Endothelial cell of umbilical vein (primary cell): ENCODE data around the gene UGCG. TPM values are rescaled to one million over a fixed set of nuclear protein-coding genes. Genes with fewer than 3 reads are reported as not detected.

ENCODE experiments used
- BruUV-seq: library from RNA; stranded (reverse); fragments of 400-500 nt; replicated peaks from 2 replicates; lab custom pipeline; 2021; lab: Mats Ljungman, UMichigan
- CTCF ChIA-PET: fragments of 300-600, 350-600 bp; sonication (Branson Sonifier 250); formaldehyde crosslinking; loops from one replicate; lab custom pipeline; 2021; ENCODE audit warnings: antibody characterized with exemption, inconsistent platforms; lab: Charles Lee
- POLR2A ChIA-PET: fragments of 300-600, 350-600 bp; sonication (Branson Sonifier 250); formaldehyde crosslinking; loops from one replicate; lab custom pipeline; 2021; ENCODE audit warnings: antibody characterized with exemption, inconsistent platforms; lab: Charles Lee
- DNase-seq: peaks from one replicate; pipeline ENCODE4 v3.0.0-alpha.2; 2011; ENCODE audit warnings: low read depth, low spot score
- FAIRE-seq: peaks from 2 replicates; lab custom pipeline; 2011; peaks lifted over from hg19 to GRCh38; lab: Jason Lieb, UNC
- H2AFZ ChIP-seq: 2 replicates; pipeline ENCODE4 v1.6.0; 2012; ENCODE audit warnings: low read depth, low read length, control low read depth, inconsistent platforms
- H3K27ac ChIP-seq: 2 replicates; pipeline ENCODE4 v1.5.1; 2011; ENCODE audit warnings: low read depth, mild to moderate bottlenecking, control low read depth, low read length, moderate library complexity; ENCODE audit not compliant: insufficient read depth
- H3K27me3 ChIP-seq, 2 experiments: 2 replicates each; pipeline versions ENCODE4 v1.6.0 to v1.6.1; 2011; ENCODE audit warnings: low read length in 2 of 2, mixed read lengths in 1 of 2; ENCODE audit not compliant: control insufficient read depth in 2 of 2, insufficient read depth in 2 of 2
- H3K36me3 ChIP-seq, 2 experiments: 2 replicates in 1 of 2; 3 replicates in 1 of 2; pipeline ENCODE4 v1.5.1; 2011; ENCODE audit warnings: low read length in 2 of 2, mild to moderate bottlenecking in 1 of 2, moderate library complexity in 1 of 2; ENCODE audit not compliant: control insufficient read depth in 2 of 2, insufficient read depth in 2 of 2; ENCODE audit errors: extremely low read depth in 1 of 2
- H3K4me1 ChIP-seq: 3 replicates; pipeline ENCODE4 v1.5.1; 2011; ENCODE audit warnings: mild to moderate bottlenecking, low read length; ENCODE audit not compliant: control insufficient read depth, insufficient read depth; ENCODE audit errors: extremely low read depth
- H3K4me2 ChIP-seq: 2 replicates; pipeline ENCODE4 v1.6.1; 2011; ENCODE audit warnings: low read length, control low read depth, mixed read lengths; ENCODE audit not compliant: insufficient read depth
- H3K4me3 ChIP-seq, 3 experiments: fragments of 200-600 bp in 1 of 3; sonication (generic), shearing (Covaris generic) in 1 of 3; replicated peaks in 1 of 3; 2 replicates each; pipeline ENCODE4 v1.5.1; 2011 to 2016; ENCODE audit warnings: control low read depth in 3 of 3, low read length in 3 of 3, mild to moderate bottlenecking in 2 of 3, inconsistent platforms in 1 of 3, low read depth in 1 of 3, moderate library complexity in 1 of 3; ENCODE audit not compliant: insufficient read depth in 1 of 3
- H3K79me2 ChIP-seq: 2 replicates; pipeline ENCODE4 v1.6.0; 2012; ENCODE audit warnings: low read length, inconsistent platforms; ENCODE audit not compliant: control insufficient read depth, insufficient read depth
- H3K9ac ChIP-seq: replicated peaks from 2 replicates; pipeline ENCODE3; 2011; ENCODE audit warnings: low read length, control low read depth; ENCODE audit not compliant: insufficient read depth; ENCODE audit errors: extremely low read depth
- H3K9me1 ChIP-seq: replicated peaks from 3 replicates; pipeline ENCODE4 v1.6.0; 2011; ENCODE audit warnings: mild to moderate bottlenecking, low read length; ENCODE audit not compliant: control insufficient read depth, insufficient read depth; ENCODE audit errors: extremely low read depth
- H3K9me3 ChIP-seq: replicated peaks from 2 replicates; pipeline ENCODE4 v1.5.1; 2012; ENCODE audit warnings: low read length, inconsistent platforms; ENCODE audit not compliant: control insufficient read depth, insufficient read depth
- H4K20me1 ChIP-seq: replicated peaks from 2 replicates; pipeline ENCODE3; 2011; ENCODE audit warnings: mild to moderate bottlenecking, low read length; ENCODE audit not compliant: control insufficient read depth, insufficient read depth; ENCODE audit errors: extremely low read depth
- EZH2 ChIP-seq: IDR thresholded peaks from 2 replicates; pipeline ENCODE4 v1.6.1; 2012; ENCODE audit warnings: borderline replicate concordance, low read depth, mild to moderate bottlenecking, moderate library complexity, low read length, inconsistent platforms; ENCODE audit not compliant: severe bottlenecking
- FOS ChIP-seq: IDR thresholded peaks from 2 replicates; pipeline ENCODE4 v1.6.1; 2011; ENCODE audit warnings: mild to moderate bottlenecking, low read length, moderate library complexity, borderline replicate concordance; ENCODE audit not compliant: insufficient read depth
- GATA2 ChIP-seq: IDR thresholded peaks from 2 replicates; pipeline ENCODE4 v1.7.0; 2011; ENCODE audit warnings: low read depth, mild to moderate bottlenecking, moderate library complexity, mixed read lengths, low read length; ENCODE audit not compliant: insufficient read length, insufficient read depth
- JUN ChIP-seq: IDR thresholded peaks from 2 replicates; pipeline ENCODE4 v1.6.1; 2011; ENCODE audit warnings: borderline replicate concordance, low read depth; ENCODE audit not compliant: insufficient read length, insufficient read depth
- MAX ChIP-seq: IDR thresholded peaks from 2 replicates; pipeline ENCODE4 v1.6.1; 2011; ENCODE audit not compliant: insufficient read depth, insufficient read length
- MYC ChIP-seq: IDR thresholded peaks from one replicate; pipeline ENCODE4 v1.6.1; 2011; ENCODE audit warnings: mild to moderate bottlenecking, low read depth, low read length
- POLR2A ChIP-seq: IDR thresholded peaks from 2 replicates; pipeline ENCODE4 v1.6.1; 2012; ENCODE audit warnings: low read depth, mild to moderate bottlenecking, control low read depth, low read length
- POLR2AphosphoS5 ChIP-seq: IDR thresholded peaks from 2 replicates; pipeline ENCODE4 v1.6.1; 2012; ENCODE audit warnings: low read depth, mild to moderate bottlenecking, control low read depth, low read length, moderate library complexity; ENCODE audit not compliant: insufficient read depth
- dilution Hi-C: fragments of 300-500 bp; cut with MboI; formaldehyde crosslinking; loops from one replicate; pipeline ENCODE4 v1.15.0; 2019; ENCODE audit warnings: low sequenced_read_pairs; ENCODE audit not compliant: extremely low pct_ligation_motif_present
- intact Hi-C: fragments of 100-400 bp; cut with micrococcal nuclease; formaldehyde crosslinking; loops from one replicate; pipeline ENCODE4 v1.10.0; 2022
- polyA plus RNA-seq, 4 experiments: library from polyadenylated mRNA; depleted of rRNA in 3 of 4; stranded (reverse) in 3 of 4; unstranded in 1 of 4; fragments of >200 nt; gene quantifications; 2 replicates each; pipeline versions ENCODE4 v1.2.1 to v1.2.3, GENCODE V29; 2011 to 2012; ENCODE audit warnings: missing spikeins in 1 of 4
- total RNA-seq: library from RNA; stranded (reverse); gene quantifications from 2 replicates; pipeline ENCODE4 v1.2.3, GENCODE V29; 2021
- TF ChIP-seq, protein P1 (sequence below), 2 donors: IDR thresholded peaks; 1 replicate in 1 of 2; 2 replicates in 1 of 2; pipeline ENCODE4 v1.5.1; 2011; ENCODE audit warnings: low read length in 2 of 2, mild to moderate bottlenecking in 2 of 2, moderate library complexity in 2 of 2, control low read depth in 1 of 2, inconsistent platforms in 1 of 2, low read depth in 1 of 2; ENCODE audit not compliant: insufficient read depth in 1 of 2; ENCODE audit errors: extremely low read depth in 1 of 2

Gene UGCG
- total and polyA plus RNA-seq, 2 donors (not counting 3 experiments of a cell fraction or from before 2014, with no cell fraction given), result 28.5 to 38.5 TPM

DNA sequence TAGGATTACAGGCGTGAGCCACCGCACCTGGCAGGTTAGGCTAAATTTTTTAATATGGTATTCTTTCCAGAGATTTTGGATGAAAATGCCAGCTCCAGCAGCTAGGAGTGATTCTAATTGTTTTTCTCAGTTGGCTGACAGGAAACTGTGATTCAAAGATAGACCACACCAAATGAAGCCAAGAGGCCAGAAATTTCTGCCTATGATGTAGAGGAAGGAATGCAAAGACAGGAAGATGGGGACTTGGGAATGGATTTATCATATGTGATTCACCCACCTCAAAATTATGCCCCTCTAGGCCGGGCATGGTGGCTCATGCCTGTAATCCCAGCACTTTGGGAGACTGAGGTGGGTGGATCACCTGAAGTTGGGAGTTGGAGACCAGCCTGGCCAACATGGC is 53.3 kb downstream of the UGCG start:
- CTCF ChIA-PET, result interaction anchor here (1.4 to 1.8 kb wide), 2 partner anchors 8 to 71 kb away, joined by 4 to 5 read pairs; no protein-coding TSS in a partner anchor
- BruUV-seq, result no TSS peak
- peak; percentile 70 for FAIRE-seq
- dilution Hi-C loops (no loop called here), intact Hi-C loops (loop anchor here (1.0 kb wide), 1 partner anchor 8 kb away; no protein-coding TSS in a partner anchor)
- no peaks in the 10 kb centered on the region for H3K9me3 ChIP-seq
- no peaks in the 10 kb centered on the region for H3K36me3 ChIP-seq
- no peak overlapping the region for H3K9ac ChIP-seq
- no peaks in the 10 kb centered on the region for H3K79me2 ChIP-seq
- H3K9me1 ChIP-seq, result no peaks in the 10 kb centered on the region
- no peak overlapping the region for H3K4me3 ChIP-seq
- H4K20me1 ChIP-seq, result no peaks in the 10 kb centered on the region
- no peaks in the 10 kb centered on the region for H3K27me3 ChIP-seq
- no peak overlapping the region for H2AFZ ChIP-seq
- TF ChIP-seq, protein P1, sequence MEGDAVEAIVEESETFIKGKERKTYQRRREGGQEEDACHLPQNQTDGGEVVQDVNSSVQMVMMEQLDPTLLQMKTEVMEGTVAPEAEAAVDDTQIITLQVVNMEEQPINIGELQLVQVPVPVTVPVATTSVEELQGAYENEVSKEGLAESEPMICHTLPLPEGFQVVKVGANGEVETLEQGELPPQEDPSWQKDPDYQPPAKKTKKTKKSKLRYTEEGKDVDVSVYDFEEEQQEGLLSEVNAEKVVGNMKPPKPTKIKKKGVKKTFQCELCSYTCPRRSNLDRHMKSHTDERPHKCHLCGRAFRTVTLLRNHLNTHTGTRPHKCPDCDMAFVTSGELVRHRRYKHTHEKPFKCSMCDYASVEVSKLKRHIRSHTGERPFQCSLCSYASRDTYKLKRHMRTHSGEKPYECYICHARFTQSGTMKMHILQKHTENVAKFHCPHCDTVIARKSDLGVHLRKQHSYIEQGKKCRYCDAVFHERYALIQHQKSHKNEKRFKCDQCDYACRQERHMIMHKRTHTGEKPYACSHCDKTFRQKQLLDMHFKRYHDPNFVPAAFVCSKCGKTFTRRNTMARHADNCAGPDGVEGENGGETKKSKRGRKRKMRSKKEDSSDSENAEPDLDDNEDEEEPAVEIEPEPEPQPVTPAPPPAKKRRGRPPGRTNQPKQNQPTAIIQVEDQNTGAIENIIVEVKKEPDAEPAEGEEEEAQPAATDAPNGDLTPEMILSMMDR (IDR thresholded peaks at IDR 0.05; ENCODE audit: extremely low read depth in 1 of 2, insufficient read depth in 1 of 2, low read depth in 1 of 2, low read length in 2 of 2), result no peak
- TF ChIP-seq FOS, result peak; percentile 60
- no peak for TF ChIP-seq MYC
- TF ChIP-seq MAX, result no peak
- peak; percentile 18 for TF ChIP-seq JUN
- TF ChIP-seq GATA2, result peak; percentile 54
- no peak for TF ChIP-seq POLR2A
- peak; percentile 14 for TF ChIP-seq POLR2AphosphoS5
- no peak for TF ChIP-seq EZH2
- H3K27ac ChIP-seq, result peak overlapping the region; percentile 33
- H3K4me2 ChIP-seq, result no peak overlapping the region
- peaks cover 21% of the 10 kb centered on the region for H3K4me1 ChIP-seq
- POLR2A ChIA-PET, result no interaction called here
- DNase-seq, result peak; percentile 39
